GM12878 (cell line): ENCODE data around the gene NFE2L3. TPM values are rescaled to one million over a fixed set of nuclear protein-coding genes. Genes with fewer than 3 reads are reported as not detected.

Experiments
- ATAC-seq: fragments of 200-7000 bp; cut with Tn5 transposase; 3 replicates; pipeline ENCODE4 v1.9.1; 2020; ENCODE audit warnings: mild to moderate bottlenecking, moderate library complexity
- BruUV-seq: library from RNA; stranded (reverse); fragments of 400-500 nt; replicated peaks from 2 replicates; lab custom pipeline; 2021; lab: Mats Ljungman, UMichigan
- CTCF ChIA-PET: fragments of 300-600 bp; sonication (Branson Sonifier 250); formaldehyde crosslinking; extraction: SDS; loops from one replicate; lab custom pipeline; 2021; ENCODE audit warnings: inconsistent platforms; lab: Yijun Ruan, JAX
- POLR2A ChIA-PET: fragments of 350-600 bp; formaldehyde crosslinking; extraction: SDS; loops from one replicate; lab custom pipeline; 2021; ENCODE audit warnings: inconsistent platforms; lab: Charles Lee
- RAD21 ChIA-PET: fragments of 300-600 bp; sonication (Branson Sonifier 250); formaldehyde crosslinking; loops from one replicate; lab custom pipeline; 2023; ENCODE audit warnings: antibody characterized with exemption; ENCODE audit not compliant: unreplicated experiment; lab: Charles Lee
- SMC1A ChIA-PET: fragments of 300-600 bp; sonication (Branson Sonifier 250); formaldehyde crosslinking; loops from one replicate; lab custom pipeline; 2023; ENCODE audit not compliant: unreplicated experiment, uncharacterized antibody; lab: Charles Lee
- DNase-seq: peaks from one replicate; pipeline ENCODE4 v3.0.0-alpha.2; 2011; ENCODE audit warnings: low read depth, low spot score
- FAIRE-seq: peaks from 3 replicates; lab custom pipeline; 2011; peaks lifted over from hg19 to GRCh38; lab: Jason Lieb, UNC
- H2AFZ ChIP-seq: 2 replicates; pipeline ENCODE4 v1.6.0; 2011; ENCODE audit warnings: low read depth, low read length, control low read depth; ENCODE audit not compliant: control insufficient read depth
- H3K27ac ChIP-seq: 2 replicates; pipeline ENCODE4 v1.5.1; 2011; ENCODE audit warnings: control low read depth; ENCODE audit not compliant: control insufficient read depth, insufficient read depth
- H3K27me3 ChIP-seq, 2 experiments: replicated peaks in 1 of 2; 2 replicates each; pipeline versions ENCODE4 v1.6.0 to v1.6.1; 2011; ENCODE audit warnings: low read length in 1 of 2; ENCODE audit not compliant: control insufficient read depth in 2 of 2, insufficient read depth in 2 of 2
- H3K36me3 ChIP-seq, 2 experiments: 2 replicates each; pipeline ENCODE4 v1.5.1; 2011; ENCODE audit warnings: low read length in 1 of 2; ENCODE audit not compliant: control insufficient read depth in 2 of 2, insufficient read depth in 2 of 2
- H3K4me1 ChIP-seq: 2 replicates; pipeline ENCODE4 v1.6.1; 2011; ENCODE audit warnings: mild to moderate bottlenecking, low read length, moderate library complexity, mixed read lengths; ENCODE audit not compliant: control insufficient read depth, insufficient read depth
- H3K4me2 ChIP-seq: 2 replicates; pipeline ENCODE4 v1.6.0; 2011; ENCODE audit warnings: control low read depth; ENCODE audit not compliant: control insufficient read depth, insufficient read depth
- H3K4me3 ChIP-seq: fragments of 200-600 bp; sonication (generic); 2 replicates; pipeline ENCODE4 v1.5.1; 2016
- H3K79me2 ChIP-seq: 2 replicates; pipeline ENCODE4 v1.6.0; 2011; ENCODE audit warnings: low read length; ENCODE audit not compliant: control insufficient read depth, insufficient read depth
- H3K9ac ChIP-seq: 2 replicates; pipeline ENCODE4 v1.8.0; 2011; ENCODE audit warnings: low read length, control low read depth, mixed read lengths; ENCODE audit not compliant: control insufficient read depth, insufficient read depth
- H3K9me3 ChIP-seq: replicated peaks from 3 replicates; pipeline ENCODE4 v1.5.1; 2011; ENCODE audit warnings: mild to moderate bottlenecking, low read length; ENCODE audit not compliant: control insufficient read depth, insufficient read depth
- H4K20me1 ChIP-seq: 2 replicates; pipeline ENCODE4 v1.6.0; 2011; ENCODE audit not compliant: control insufficient read depth, insufficient read depth
- CTCF ChIP-seq, 3 experiments: IDR thresholded peaks in 2 of 3; conservative IDR thresholded peaks in 1 of 3; 2 replicates each; pipeline ENCODE4 v1.5.1; 2011; ENCODE audit warnings: low read depth in 3 of 3, low read length in 3 of 3, mild to moderate bottlenecking in 3 of 3, control low read depth in 2 of 3, moderate library complexity in 2 of 3, inconsistent platforms in 1 of 3, mixed read lengths in 1 of 3; ENCODE audit not compliant: control insufficient read depth in 2 of 3, insufficient read depth in 1 of 3; ENCODE audit errors: extremely low read depth in 1 of 3
- RAD21 ChIP-seq: IDR thresholded peaks from 2 replicates; pipeline ENCODE4 v1.6.1; 2011; ENCODE audit warnings: mild to moderate bottlenecking, low read depth, low read length, moderate library complexity; ENCODE audit not compliant: insufficient read depth
- ZNF274 ChIP-seq: IDR thresholded peaks from one replicate; pipeline ENCODE4 v1.8.0; 2011; ENCODE audit not compliant: insufficient read length, insufficient read depth
- WGBS: methylation state at CpG from one replicate; pipeline ENCODE4 v1.1.6; 2016; ENCODE audit warnings: low lambda C conversion rate; ENCODE audit not compliant: insufficient replicate concordance, insufficient coverage; ENCODE audit errors: missing lambda C conversion rate; 5-methylcytosine and 5-hydroxymethylcytosine counted together
- in situ Hi-C: fragments of 300-500 bp; cut with MboI; formaldehyde crosslinking; loops from 9 replicates; pipeline ENCODE4 v1.14.3; 2018; ENCODE audit warnings: mixed read lengths
- intact Hi-C: fragments of 100-400 bp; cut with micrococcal nuclease; formaldehyde crosslinking; loops from one replicate; pipeline ENCODE4 v1.14.2; 2022; ENCODE audit not compliant: unreplicated experiment
- polyA plus RNA-seq, 11 experiments: library from polyadenylated mRNA; depleted of rRNA in 4 of 11; unstranded in 6 of 11; stranded (reverse) in 5 of 11; fragments of >200 nt; fragmentation: Nextera tagmentation in 4 of 11; fragmentation: Illumina TruSeq in 1 of 11; extraction: Ambion mirVana in 4 of 11; extraction: Trizol in 1 of 11; gene quantifications; 1 replicate in 1 of 11; 2 replicates in 10 of 11; pipeline versions ENCODE4 v1.2.1 to v1.2.3, GENCODE V29; 2011 to 2016; ENCODE audit warnings: inconsistent platforms in 2 of 11, missing spikeins in 2 of 11, low read depth in 1 of 11
- total RNA-seq, 4 experiments: library from RNA; depleted of rRNA in 3 of 4; stranded (reverse); fragments of >200 nt in 3 of 4; fragmentation: Illumina TruSeq in 1 of 4; extraction: Trizol in 1 of 4; gene quantifications; 2 replicates each; pipeline versions ENCODE4 v1.2.1 to v1.2.3, GENCODE V29; 2013 to 2021

NFE2L3 gene
- total and polyA plus RNA-seq, 10 of the 15 experiments (the other 5 are each of a cell fraction or from before 2014, with no cell fraction given) = 4.4 to 34.9 (median 13.0) TPM

GRCh38 chr7:26117142-26117807 lies 34.7 kb upstream of the NFE2L3 start:
- Histone ChIP-seq H3K9me3 (no peaks in the 10 kb centered on the region), H3K9ac (no peak overlapping the region), H3K4me3 (no peak overlapping the region), H4K20me1 (no peaks in the 10 kb centered on the region), H3K4me2 (peak overlapping the region; percentile 11; the same call in 1 of the 2 replicates), H3K79me2 (no peaks in the 10 kb centered on the region), H3K27ac (no peak overlapping the region), H3K27me3 (no peaks in the 10 kb centered on the region), H3K4me1 (peaks cover 7% of the 10 kb centered on the region), H3K36me3 (no peaks in the 10 kb centered on the region), H2AFZ (peak overlapping the region; percentile 33; the same call in 1 of the 2 replicates)
- SMC1A ChIA-PET = interaction anchor here (1.4 to 2.2 kb wide), 2 partner anchors 11 to 24 kb away, joined by 5 to 6 read pairs; no protein-coding TSS in a partner anchor
- intact Hi-C loops = no loop called here
- POLR2A ChIA-PET = no interaction called here
- BruUV-seq = no TSS peak
- 42% methylated on average over 7 of the region's 7 CpGs for WGBS
- in situ Hi-C loops = no loop called here
- ATAC-seq = peak; percentile 66
- RAD21 ChIA-PET = interaction anchor here (1.9 kb wide), 1 partner anchor 27 kb away, joined by 4 read pairs; no protein-coding TSS in a partner anchor
- CTCF ChIA-PET = interaction anchor here (0.5 to 2.2 kb wide), 3 partner anchors 26 to 225 kb away, joined by 3 to 7 read pairs (median 3); no protein-coding TSS in a partner anchor
- no peak for DNase-seq
- 0 out of 2 replicates have a peak, but pooled peaks have one; percentile 14 for TF ChIP-seq RAD21
- no peak for TF ChIP-seq ZNF274
- 0 out of 6 replicates have a peak, but pooled peaks of 1 of the 3 experiments have one; percentile 5 for TF ChIP-seq CTCF (IDR thresholded peaks at IDR 0.05 in 2 of 3, conservative IDR thresholded peaks at IDR 0.05 in 1 of 3; ENCODE audit: control insufficient read depth in 2 of 3, extremely low read depth in 1 of 3, insufficient read depth in 1 of 3, low read depth in 3 of 3, low read length in 3 of 3)
- FAIRE-seq = no peak
